Liver (tissue), 3 donors: ENCODE results near the gene LCN2.

Experiments
- JUND ChIP-seq, 2 donors: IDR thresholded peaks; 2 replicates each; pipeline ENCODE4 v1.6.1; 2016; ENCODE audit warnings: antibody characterized with exemption in 2 of 2
- RAD21 ChIP-seq, 2 donors: IDR thresholded peaks; 2 replicates each; pipeline ENCODE4 v1.6.1; 2016; ENCODE audit warnings: antibody characterized with exemption in 2 of 2, mild to moderate bottlenecking in 2 of 2
- SP1 ChIP-seq: IDR thresholded peaks from 2 replicates; pipeline ENCODE4 v1.6.1; 2018; ENCODE audit warnings: antibody characterized with exemption, mild to moderate bottlenecking
- TF ChIP-seq, protein P1 (sequence below): IDR thresholded peaks from 2 replicates; pipeline ENCODE4 v1.6.1; 2016; ENCODE audit warnings: antibody characterized with exemption, mild to moderate bottlenecking
- TF ChIP-seq, protein P2 (sequence below): fragments of 150-350 bp; IDR thresholded peaks from 2 replicates; pipeline ENCODE4 v1.5.1; 2017; ENCODE audit warnings: improper control_type of control experiment, low read depth, low read length; ENCODE audit not compliant: missing input control
- donor health status: healthy.
- donor health status: healthy.

DNA sequence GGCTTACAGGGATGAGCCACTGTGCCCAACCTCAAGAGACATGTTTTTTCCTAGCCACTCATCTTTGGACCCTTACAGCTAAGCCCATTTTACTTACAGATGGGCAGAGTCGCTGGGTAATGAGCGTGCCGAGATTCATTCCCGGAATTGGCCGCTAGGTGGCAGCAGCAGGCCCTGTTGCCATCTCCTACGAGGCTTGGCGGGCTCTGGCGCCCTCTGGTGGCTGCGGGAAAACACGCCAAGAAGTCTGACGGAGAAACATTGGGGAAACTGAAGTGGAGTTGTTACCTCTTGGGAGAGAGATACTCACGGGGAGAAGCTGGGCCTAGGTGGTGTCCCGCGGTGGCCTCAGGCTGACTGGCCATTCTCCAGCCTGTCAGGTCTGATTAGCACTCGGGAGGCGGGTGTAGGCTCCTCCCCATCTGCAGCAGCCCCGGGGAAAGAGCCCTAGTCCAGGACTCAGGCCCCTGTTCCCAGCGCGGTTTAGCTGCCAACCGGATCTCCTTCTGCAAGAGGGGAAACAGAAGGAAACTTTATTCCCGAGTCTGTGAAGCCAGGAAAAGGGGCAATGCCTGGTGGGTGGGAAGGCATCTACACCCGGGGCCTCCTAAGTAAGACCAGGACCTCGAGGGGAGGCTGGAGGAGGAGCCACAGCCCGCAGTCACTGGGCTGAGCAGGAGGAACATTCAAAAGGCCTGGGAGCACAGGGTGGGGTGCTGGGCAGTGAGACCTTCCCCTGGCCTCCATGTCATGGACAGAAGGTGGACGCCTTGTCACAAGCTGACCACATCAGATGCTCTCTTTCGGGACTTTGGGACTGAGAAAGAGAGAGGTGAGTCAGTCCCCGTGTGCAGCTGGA is 31.4 kb upstream of the LCN2 start:
- TF ChIP-seq, protein P1, sequence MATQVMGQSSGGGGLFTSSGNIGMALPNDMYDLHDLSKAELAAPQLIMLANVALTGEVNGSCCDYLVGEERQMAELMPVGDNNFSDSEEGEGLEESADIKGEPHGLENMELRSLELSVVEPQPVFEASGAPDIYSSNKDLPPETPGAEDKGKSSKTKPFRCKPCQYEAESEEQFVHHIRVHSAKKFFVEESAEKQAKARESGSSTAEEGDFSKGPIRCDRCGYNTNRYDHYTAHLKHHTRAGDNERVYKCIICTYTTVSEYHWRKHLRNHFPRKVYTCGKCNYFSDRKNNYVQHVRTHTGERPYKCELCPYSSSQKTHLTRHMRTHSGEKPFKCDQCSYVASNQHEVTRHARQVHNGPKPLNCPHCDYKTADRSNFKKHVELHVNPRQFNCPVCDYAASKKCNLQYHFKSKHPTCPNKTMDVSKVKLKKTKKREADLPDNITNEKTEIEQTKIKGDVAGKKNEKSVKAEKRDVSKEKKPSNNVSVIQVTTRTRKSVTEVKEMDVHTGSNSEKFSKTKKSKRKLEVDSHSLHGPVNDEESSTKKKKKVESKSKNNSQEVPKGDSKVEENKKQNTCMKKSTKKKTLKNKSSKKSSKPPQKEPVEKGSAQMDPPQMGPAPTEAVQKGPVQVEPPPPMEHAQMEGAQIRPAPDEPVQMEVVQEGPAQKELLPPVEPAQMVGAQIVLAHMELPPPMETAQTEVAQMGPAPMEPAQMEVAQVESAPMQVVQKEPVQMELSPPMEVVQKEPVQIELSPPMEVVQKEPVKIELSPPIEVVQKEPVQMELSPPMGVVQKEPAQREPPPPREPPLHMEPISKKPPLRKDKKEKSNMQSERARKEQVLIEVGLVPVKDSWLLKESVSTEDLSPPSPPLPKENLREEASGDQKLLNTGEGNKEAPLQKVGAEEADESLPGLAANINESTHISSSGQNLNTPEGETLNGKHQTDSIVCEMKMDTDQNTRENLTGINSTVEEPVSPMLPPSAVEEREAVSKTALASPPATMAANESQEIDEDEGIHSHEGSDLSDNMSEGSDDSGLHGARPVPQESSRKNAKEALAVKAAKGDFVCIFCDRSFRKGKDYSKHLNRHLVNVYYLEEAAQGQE = no peak
- TF ChIP-seq, protein P2, sequence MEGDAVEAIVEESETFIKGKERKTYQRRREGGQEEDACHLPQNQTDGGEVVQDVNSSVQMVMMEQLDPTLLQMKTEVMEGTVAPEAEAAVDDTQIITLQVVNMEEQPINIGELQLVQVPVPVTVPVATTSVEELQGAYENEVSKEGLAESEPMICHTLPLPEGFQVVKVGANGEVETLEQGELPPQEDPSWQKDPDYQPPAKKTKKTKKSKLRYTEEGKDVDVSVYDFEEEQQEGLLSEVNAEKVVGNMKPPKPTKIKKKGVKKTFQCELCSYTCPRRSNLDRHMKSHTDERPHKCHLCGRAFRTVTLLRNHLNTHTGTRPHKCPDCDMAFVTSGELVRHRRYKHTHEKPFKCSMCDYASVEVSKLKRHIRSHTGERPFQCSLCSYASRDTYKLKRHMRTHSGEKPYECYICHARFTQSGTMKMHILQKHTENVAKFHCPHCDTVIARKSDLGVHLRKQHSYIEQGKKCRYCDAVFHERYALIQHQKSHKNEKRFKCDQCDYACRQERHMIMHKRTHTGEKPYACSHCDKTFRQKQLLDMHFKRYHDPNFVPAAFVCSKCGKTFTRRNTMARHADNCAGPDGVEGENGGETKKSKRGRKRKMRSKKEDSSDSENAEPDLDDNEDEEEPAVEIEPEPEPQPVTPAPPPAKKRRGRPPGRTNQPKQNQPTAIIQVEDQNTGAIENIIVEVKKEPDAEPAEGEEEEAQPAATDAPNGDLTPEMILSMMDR = peak; percentile 100
- TF ChIP-seq SP1 = peak; percentile 25
- no peak for TF ChIP-seq JUND (IDR thresholded peaks at IDR 0.05)
- TF ChIP-seq RAD21 (IDR thresholded peaks at IDR 0.05) = peak; percentile 100
